Activated B cell treated with CpG ODN at 0.5 μM for 24 hours (primary cell): ENCODE results near the gene APH1A. TPM values are rescaled to one million over a fixed set of nuclear protein-coding genes. Genes with fewer than 3 reads are reported as not detected.

Source experiments
- ATAC-seq: fragments of 200-7000 bp; cut with Tn5 transposase; one replicate; pipeline ENCODE4 v1.10.0; 2021; ENCODE audit warnings: low read depth, mild to moderate bottlenecking, moderate library complexity
- CTCF ChIA-PET: fragments of 350-600 bp; sonication (Branson Sonifier 250); formaldehyde crosslinking; loops from one replicate; lab custom pipeline; 2021; ENCODE audit warnings: antibody characterized with exemption; lab: Charles Lee
- POLR2A ChIA-PET: fragments of 350-600 bp; sonication (Branson Sonifier 250); formaldehyde crosslinking; loops from one replicate; lab custom pipeline; 2021; ENCODE audit warnings: antibody characterized with exemption; lab: Charles Lee
- DNase-seq: peaks from one replicate; pipeline ENCODE4 v3.0.0; 2022
- H3K27ac Mint-ChIP-seq: one replicate; pipeline ENCODE4 v1.8.0; 2020; ENCODE audit warnings: mixed read lengths
- H3K27me3 Mint-ChIP-seq: one replicate; pipeline ENCODE4 v1.8.0; 2021; ENCODE audit warnings: mixed read lengths
- H3K36me3 Mint-ChIP-seq: one replicate; pipeline ENCODE4 v1.8.0; 2021; ENCODE audit warnings: low read depth, mixed read lengths
- H3K4me1 Mint-ChIP-seq: one replicate; pipeline ENCODE4 v1.8.0; 2021; ENCODE audit warnings: mixed read lengths
- H3K4me3 Mint-ChIP-seq: one replicate; pipeline ENCODE4 v1.8.0; 2020; ENCODE audit warnings: mild to moderate bottlenecking, mixed read lengths
- H3K9me3 Mint-ChIP-seq: one replicate; pipeline ENCODE4 v1.8.0; 2020; ENCODE audit warnings: mixed read lengths
- intact Hi-C: fragments of 100-400 bp; cut with micrococcal nuclease; formaldehyde crosslinking; loops from one replicate; pipeline ENCODE4 v1.15.1; 2024
- total RNA-seq: library from RNA; stranded (reverse); gene quantifications from 2 replicates; pipeline ENCODE4 v1.2.3, GENCODE V29; 2022
- TF ChIP-seq, protein P1 (sequence below): fragments of 200-600 bp; IDR thresholded peaks from one replicate; pipeline ENCODE4 v1.8.0; 2022; ENCODE audit warnings: antibody characterized with exemption, mild to moderate bottlenecking

The APH1A gene
- total RNA-seq, 1 donor from 2014 or later = 145 TPM

GRCh38 chr1:150262388-150263320 is 6.2 kb downstream of the APH1A start:
- ChIA-PET CTCF (interaction anchor here (1.2 kb wide), 1 partner anchor 19 kb away, joined by 3 read pairs; no protein-coding TSS in a partner anchor), POLR2A (interaction anchor here (0.6 to 1.3 kb wide), 4 partner anchors 9 to 27 kb away, joined by 3 to 9 read pairs (median 5); partner anchors contain the start of gene ANP32E)
- no peak for ATAC-seq
- TF ChIP-seq, protein P1, sequence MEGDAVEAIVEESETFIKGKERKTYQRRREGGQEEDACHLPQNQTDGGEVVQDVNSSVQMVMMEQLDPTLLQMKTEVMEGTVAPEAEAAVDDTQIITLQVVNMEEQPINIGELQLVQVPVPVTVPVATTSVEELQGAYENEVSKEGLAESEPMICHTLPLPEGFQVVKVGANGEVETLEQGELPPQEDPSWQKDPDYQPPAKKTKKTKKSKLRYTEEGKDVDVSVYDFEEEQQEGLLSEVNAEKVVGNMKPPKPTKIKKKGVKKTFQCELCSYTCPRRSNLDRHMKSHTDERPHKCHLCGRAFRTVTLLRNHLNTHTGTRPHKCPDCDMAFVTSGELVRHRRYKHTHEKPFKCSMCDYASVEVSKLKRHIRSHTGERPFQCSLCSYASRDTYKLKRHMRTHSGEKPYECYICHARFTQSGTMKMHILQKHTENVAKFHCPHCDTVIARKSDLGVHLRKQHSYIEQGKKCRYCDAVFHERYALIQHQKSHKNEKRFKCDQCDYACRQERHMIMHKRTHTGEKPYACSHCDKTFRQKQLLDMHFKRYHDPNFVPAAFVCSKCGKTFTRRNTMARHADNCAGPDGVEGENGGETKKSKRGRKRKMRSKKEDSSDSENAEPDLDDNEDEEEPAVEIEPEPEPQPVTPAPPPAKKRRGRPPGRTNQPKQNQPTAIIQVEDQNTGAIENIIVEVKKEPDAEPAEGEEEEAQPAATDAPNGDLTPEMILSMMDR = no peak
- peaks cover 32% of the 10 kb centered on the region for H3K36me3 Mint-ChIP-seq
- no peak for DNase-seq
- H3K9me3 Mint-ChIP-seq = no peaks in the 10 kb centered on the region
- H3K27me3 Mint-ChIP-seq = peaks cover 10% of the 10 kb centered on the region
- H3K4me1 Mint-ChIP-seq = peaks cover 13% of the 10 kb centered on the region
- intact Hi-C loops = no loop called here
- H3K27ac Mint-ChIP-seq = peak overlapping the region; percentile 24
- H3K4me3 Mint-ChIP-seq = no peak overlapping the region

GRCh38 chr1:150261367-150261766 is 7.4 kb downstream of the APH1A start:
- POLR2A ChIA-PET = interaction anchor here (1.3 kb wide), 1 partner anchor 22 kb away, joined by 5 read pairs; no protein-coding TSS in a partner anchor
- intact Hi-C loops = no loop called here
- H3K4me3 Mint-ChIP-seq = no peak overlapping the region
- H3K4me1 Mint-ChIP-seq = peaks cover 6% of the 10 kb centered on the region
- DNase-seq = no peak
- H3K27ac Mint-ChIP-seq = no peak overlapping the region
- H3K9me3 Mint-ChIP-seq = no peaks in the 10 kb centered on the region
- CTCF ChIA-PET = no interaction called here
- TF ChIP-seq, protein P1 = no peak
- ATAC-seq = no peak
- peaks cover 23% of the 10 kb centered on the region for H3K27me3 Mint-ChIP-seq
- H3K36me3 Mint-ChIP-seq = peaks cover 21% of the 10 kb centered on the region

DNA sequence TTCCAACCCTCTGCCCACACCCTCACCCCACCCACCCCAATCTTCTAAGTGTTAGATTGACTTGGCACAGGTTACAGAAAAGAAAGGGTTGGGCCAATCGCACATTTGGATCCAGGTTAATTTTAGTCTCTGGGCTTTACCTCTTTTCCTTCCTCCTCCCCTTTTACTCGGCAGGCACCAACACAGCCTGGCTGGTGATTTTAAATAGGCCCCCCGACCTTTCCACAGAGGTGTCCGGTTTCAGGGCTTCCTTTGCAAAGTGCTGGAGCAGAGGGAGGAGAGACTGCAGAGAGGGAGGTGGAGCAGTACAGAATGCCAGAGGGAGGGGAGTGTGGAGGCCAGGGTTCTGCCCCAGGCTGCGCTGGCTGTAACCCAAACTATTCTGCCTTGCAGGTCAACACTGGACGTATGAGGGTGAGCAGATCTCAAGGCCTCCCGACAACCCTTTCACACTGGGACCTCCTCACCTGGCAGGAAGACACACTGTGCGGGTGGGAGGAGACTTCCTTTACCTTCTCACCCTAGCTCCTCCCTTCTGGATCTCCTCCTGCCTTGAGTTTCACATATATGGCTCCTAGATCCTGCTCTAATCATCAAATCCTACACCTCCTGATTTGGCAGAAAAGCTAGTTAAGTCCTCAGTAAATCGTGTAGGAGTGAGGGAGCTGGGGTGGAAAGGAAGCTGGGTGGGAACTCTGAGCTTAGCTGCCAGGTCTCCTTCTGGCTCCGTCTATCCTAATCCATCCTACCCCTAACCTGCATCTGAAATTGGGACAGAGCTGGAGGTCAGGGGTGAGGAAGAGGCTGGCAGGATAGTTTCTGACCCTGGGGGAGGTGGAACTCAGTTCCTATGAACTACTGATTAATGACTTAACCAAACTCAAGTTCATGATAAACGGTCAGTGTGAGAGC is 8.8 kb downstream of the APH1A start:
- POLR2A ChIA-PET = interaction anchor here (0.6 to 1.0 kb wide), 2 partner anchors 26 to 282 kb away, joined by 3 read pairs; no protein-coding TSS in a partner anchor
- no peak for ATAC-seq
- Mint-ChIP-seq H3K36me3 (peaks cover 7% of the 10 kb centered on the region), H3K9me3 (no peaks in the 10 kb centered on the region), H3K4me1 (peaks cover 17% of the 10 kb centered on the region), H3K4me3 (no peak overlapping the region), H3K27ac (no peak overlapping the region), H3K27me3 (peaks cover 33% of the 10 kb centered on the region)
- TF ChIP-seq, protein P1 = no peak
- intact Hi-C loops = loop anchor here (5.0 kb wide), 1 partner anchor 257 kb away; the partner anchor contains the start of gene FALEC
- no peak for DNase-seq
- CTCF ChIA-PET = interaction anchor here (0.6 kb wide), 2 partner anchors 42 to 91 kb away, joined by 3 read pairs; no protein-coding TSS in a partner anchor

- ATAC-seq (no peak), DNase-seq (no peak)
- intact Hi-C loops = loop anchor here (5.0 kb wide), 1 partner anchor 258 kb away; the partner anchor contains the start of gene FALEC
- H3K4me1 Mint-ChIP-seq = peaks cover 17% of the 10 kb centered on the region
- H3K27ac Mint-ChIP-seq = no peak overlapping the region
- TF ChIP-seq, protein P1 = no peak
- no peak overlapping the region for H3K4me3 Mint-ChIP-seq
- POLR2A ChIA-PET = no interaction called here
- CTCF ChIA-PET = interaction anchor here (0.6 kb wide), 1 partner anchor 43 kb away, joined by 3 read pairs; no protein-coding TSS in a partner anchor
- H3K27me3 Mint-ChIP-seq = peaks cover 33% of the 10 kb centered on the region
- no peaks in the 10 kb centered on the region for H3K9me3 Mint-ChIP-seq
- no peaks in the 10 kb centered on the region for H3K36me3 Mint-ChIP-seq
These were observed 9.6 kb downstream of the APH1A start for GRCh38 chr1:150259217-150259616.
